Activated gamma-delta T cell treated with Interleukin-2 at 50 U/mL for 16 hours (primary cell): ENCODE data around the gene GIGYF2.
"Not testable (repeated sequence)": the region's sequence is repeated elsewhere in the genome, so short reads cannot be mapped to it uniquely, and the experiment has no call there.

ENCODE experiments used
- DNase-seq: peaks from one replicate; pipeline ENCODE4 v3.0.0-alpha.2; 2020

Gene GIGYF2

GRCh38 chr2:232897598-232898408 lies 200.7 kb downstream of the GIGYF2 start:
- DNase-seq: no peak

- no peak for DNase-seq
Observed at GRCh38 chr2:232898592-232899543, 201.7 kb downstream of the GIGYF2 start.

GRCh38 chr2:232900811-232901735 lies 203.9 kb downstream of the GIGYF2 start:
- DNase-seq: no peak

GRCh38 chr2:232901736-232902578 lies 204.8 kb downstream of the GIGYF2 start:
- DNase-seq: no peak

- no peak for DNase-seq
Observed at GRCh38 chr2:232903989-232904388, 206.9 kb downstream of the GIGYF2 start.

GRCh38 chr2:232906867-232907717 lies 210.0 kb downstream of the GIGYF2 start:
- not testable (repeated sequence) for DNase-seq

- DNase-seq: not testable (repeated sequence)
Observed at GRCh38 chr2:232907718-232908085, 210.6 kb downstream of the GIGYF2 start.

- DNase-seq: no peak
Observed at GRCh38 chr2:232908695-232909094, 211.6 kb downstream of the GIGYF2 start.
